GM18870 (cell line): Measurements from ENCODE around the gene STX2.
A peak's percentile ranks its signal among the peaks of the same experiment; 100 is the strongest.

Source experiments
- ATAC-seq: cut with Tn5 transposase; IDR thresholded peaks from one replicate; pipeline ENCODE4 v1.9.1; 2021; ENCODE audit warnings: moderate library complexity; ENCODE audit not compliant: unreplicated experiment

The STX2 gene

GRCh38 chr12:130831876-130832405 is 7.1 kb downstream of the STX2 start:
- ATAC-seq = no peak

GRCh38 chr12:130831246-130831645 is 7.8 kb downstream of the STX2 start:
- no peak for ATAC-seq

GRCh38 chr12:130830246-130830551 is 8.9 kb downstream of the STX2 start:
- no peak for ATAC-seq

- no peak for ATAC-seq
These were observed 9.4 kb downstream of the STX2 start for GRCh38 chr12:130829391-130830245.

GRCh38 chr12:130828895-130829294 is 10.2 kb downstream of the STX2 start:
- no peak for ATAC-seq

GRCh38 chr12:130827432-130827831 is 11.6 kb downstream of the STX2 start:
- no peak for ATAC-seq

GRCh38 chr12:130826151-130826801 is 12.8 kb downstream of the STX2 start:
- no peak for ATAC-seq

GRCh38 chr12:130825771-130826150 is 13.3 kb downstream of the STX2 start:
- no peak for ATAC-seq

GRCh38 chr12:130819681-130820080 is 19.4 kb downstream of the STX2 start:
- ATAC-seq = no peak

- peak; percentile 87 for ATAC-seq
These were observed 20.1 kb downstream of the STX2 start for GRCh38 chr12:130818635-130819576.

- peak; percentile 1 for ATAC-seq
These were observed 20.8 kb downstream of the STX2 start for GRCh38 chr12:130818272-130818634.

GRCh38 chr12:130817804-130818203 is 21.2 kb downstream of the STX2 start:
- ATAC-seq = no peak

- no peak for ATAC-seq
These were observed 23.0 kb downstream of the STX2 start for GRCh38 chr12:130816097-130816496.

- ATAC-seq = no peak
These were observed 23.9 kb downstream of the STX2 start for GRCh38 chr12:130815028-130815741.

- ATAC-seq = no peak
These were observed 25.1 kb downstream of the STX2 start for GRCh38 chr12:130813949-130814348.

GRCh38 chr12:130813436-130813835 is 25.6 kb downstream of the STX2 start:
- no peak for ATAC-seq

GRCh38 chr12:130809791-130810190 is 29.3 kb downstream of the STX2 start:
- ATAC-seq = no peak

- ATAC-seq = no peak
These were observed 31.7 kb downstream of the STX2 start for GRCh38 chr12:130807309-130807708.

- ATAC-seq = no peak
These were observed 32.5 kb downstream of the STX2 start for GRCh38 chr12:130806574-130806973.

- ATAC-seq = no peak
These were observed 33.4 kb downstream of the STX2 start for GRCh38 chr12:130805635-130806034.

GRCh38 chr12:130804216-130804615 is 34.8 kb downstream of the STX2 start:
- ATAC-seq = no peak
